Skeletal muscle tissue (tissue), 4 donors: ENCODE results near the gene RBM47. TPM values are rescaled to one million over a fixed set of nuclear protein-coding genes. Genes with fewer than 3 reads are reported as not detected.
"Not testable (repeated sequence)": the region's sequence is repeated elsewhere in the genome, so short reads cannot be mapped to it uniquely, and the experiment has no call there.

Source experiments
- H3K27ac ChIP-seq: one replicate; pipeline ENCODE4 v1.7.0; 2013; ENCODE audit warnings: mild to moderate bottlenecking, low read depth, low read length, inconsistent platforms
- H3K27me3 ChIP-seq, 3 donors: one replicate each; pipeline ENCODE4 v1.7.0; 2013; ENCODE audit warnings: low read length in 3 of 3; ENCODE audit not compliant: control insufficient read depth in 3 of 3, insufficient read depth in 3 of 3
- H3K36me3 ChIP-seq, 3 donors: one replicate each; pipeline ENCODE4 v1.7.0; 2013; ENCODE audit warnings: low read length in 3 of 3; ENCODE audit not compliant: control insufficient read depth in 3 of 3, insufficient read depth in 3 of 3
- H3K4me1 ChIP-seq, 3 donors: one replicate each; pipeline ENCODE4 v1.7.0; 2013; ENCODE audit warnings: low read length in 3 of 3, mild to moderate bottlenecking in 3 of 3; ENCODE audit not compliant: control insufficient read depth in 3 of 3, insufficient read depth in 3 of 3
- H3K4me3 ChIP-seq, 3 donors: one replicate each; pipeline ENCODE4 v1.7.0; 2013; ENCODE audit warnings: low read length in 3 of 3
- H3K9ac ChIP-seq, 3 donors: one replicate each; pipeline ENCODE4 v1.7.0; 2013; ENCODE audit warnings: low read length in 3 of 3, mild to moderate bottlenecking in 3 of 3, moderate library complexity in 2 of 3, low read depth in 1 of 3
- H3K9me3 ChIP-seq, 3 donors: one replicate each; pipeline ENCODE4 v1.7.0; 2013; ENCODE audit warnings: low read length in 3 of 3; ENCODE audit not compliant: control insufficient read depth in 3 of 3
- total RNA-seq: library from RNA; depleted of rRNA; stranded (reverse); fragments of >200 nt; gene quantifications from one replicate; pipeline ENCODE4 v1.2.3, GENCODE V29; 2014
- donor health status: Osteomylitis.

RBM47 gene
- total RNA-seq, 1 donor from 2014 or later = 2.6 TPM

- H3K36me3 ChIP-seq = no peaks in the 10 kb centered on the region
- H3K9me3 ChIP-seq = no peaks in the 10 kb centered on the region
Observed at GRCh38 chr4:40461879-40462278, 167.8 kb downstream of the RBM47 start.

GRCh38 chr4:40461062-40461461 lies 168.6 kb downstream of the RBM47 start:
- no peak overlapping the region for H3K4me3 ChIP-seq
- H3K36me3 ChIP-seq = no peaks in the 10 kb centered on the region
- H3K27ac ChIP-seq = no peak overlapping the region
- H3K9ac ChIP-seq = no peak overlapping the region
- no peaks in the 10 kb centered on the region for H3K4me1 ChIP-seq
- H3K27me3 ChIP-seq = no peaks in the 10 kb centered on the region
- H3K9me3 ChIP-seq = no peaks in the 10 kb centered on the region

More at GRCh38 chr4:40461879-40462278, 167.8 kb downstream of the RBM47 start:
- H3K27ac ChIP-seq = no peak overlapping the region
- H3K4me3 ChIP-seq = no peak overlapping the region
- H3K27me3 ChIP-seq = no peaks in the 10 kb centered on the region
- no peak overlapping the region for H3K9ac ChIP-seq
- H3K4me1 ChIP-seq = no peaks in the 10 kb centered on the region

- no peaks in the 10 kb centered on the region for H3K4me1 ChIP-seq
- no peaks in the 10 kb centered on the region for H3K36me3 ChIP-seq
- no peak overlapping the region for H3K9ac ChIP-seq
- H3K4me3 ChIP-seq = no peak overlapping the region
- H3K27me3 ChIP-seq = no peaks in the 10 kb centered on the region
- no peaks in the 10 kb centered on the region for H3K9me3 ChIP-seq
- no peak overlapping the region for H3K27ac ChIP-seq
Observed at GRCh38 chr4:40458683-40459082, 171.0 kb downstream of the RBM47 start.

GRCh38 chr4:40458109-40458508 lies 171.6 kb downstream of the RBM47 start:
- Histone ChIP-seq H3K36me3 (no peaks in the 10 kb centered on the region), H3K27ac (no peak overlapping the region), H3K27me3 (no peaks in the 10 kb centered on the region), H3K9me3 (no peaks in the 10 kb centered on the region), H3K9ac (no peak overlapping the region), H3K4me3 (no peak overlapping the region), H3K4me1 (no peaks in the 10 kb centered on the region)

GRCh38 chr4:40455340-40455902 lies 174.2 kb downstream of the RBM47 start:
- H3K9ac ChIP-seq = no peak overlapping the region
- H3K36me3 ChIP-seq = no peaks in the 10 kb centered on the region
- no peak overlapping the region for H3K4me3 ChIP-seq
- H3K9me3 ChIP-seq = no peaks in the 10 kb centered on the region
- no peaks in the 10 kb centered on the region for H3K4me1 ChIP-seq
- no peaks in the 10 kb centered on the region for H3K27me3 ChIP-seq
- H3K27ac ChIP-seq = no peak overlapping the region

- Histone ChIP-seq H3K27me3 (no peaks in the 10 kb centered on the region), H3K4me1 (no peaks in the 10 kb centered on the region), H3K36me3 (no peaks in the 10 kb centered on the region), H3K27ac (no peak overlapping the region), H3K4me3 (no peak overlapping the region), H3K9me3 (no peaks in the 10 kb centered on the region), H3K9ac (no peak overlapping the region)
Observed at GRCh38 chr4:40454816-40455215, 174.8 kb downstream of the RBM47 start.

GRCh38 chr4:40453912-40454311 lies 175.8 kb downstream of the RBM47 start:
- no peaks in the 10 kb centered on the region for H3K27me3 ChIP-seq

GRCh38 chr4:40448875-40449274 lies 180.8 kb downstream of the RBM47 start:
- H3K36me3 ChIP-seq = no peaks in the 10 kb centered on the region
- H3K9me3 ChIP-seq = no peaks in the 10 kb centered on the region
- H3K4me1 ChIP-seq = no peaks in the 10 kb centered on the region
- H3K27me3 ChIP-seq = no peaks in the 10 kb centered on the region
- no peak overlapping the region for H3K27ac ChIP-seq
- no peak overlapping the region for H3K9ac ChIP-seq
- H3K4me3 ChIP-seq = no peak overlapping the region

More at GRCh38 chr4:40453912-40454311, 175.8 kb downstream of the RBM47 start:
- Histone ChIP-seq H3K4me3 (no peak overlapping the region), H3K4me1 (no peaks in the 10 kb centered on the region), H3K36me3 (no peaks in the 10 kb centered on the region), H3K9me3 (no peaks in the 10 kb centered on the region), H3K27ac (no peak overlapping the region), H3K9ac (no peak overlapping the region)

GRCh38 chr4:40446839-40447238 lies 182.8 kb downstream of the RBM47 start:
- no peaks in the 10 kb centered on the region for H3K9me3 ChIP-seq
- no peaks in the 10 kb centered on the region for H3K27me3 ChIP-seq
- H3K4me3 ChIP-seq = no peak overlapping the region
- no peak overlapping the region for H3K27ac ChIP-seq
- H3K9ac ChIP-seq = no peak overlapping the region
- H3K4me1 ChIP-seq = no peaks in the 10 kb centered on the region
- no peaks in the 10 kb centered on the region for H3K36me3 ChIP-seq

GRCh38 chr4:40446261-40446750 lies 183.4 kb downstream of the RBM47 start:
- H3K9me3 ChIP-seq, H3K9ac ChIP-seq, H3K27me3 ChIP-seq, H3K27ac ChIP-seq, H3K4me1 ChIP-seq, H3K36me3 ChIP-seq, H3K4me3 ChIP-seq: not testable (repeated sequence)
